ENCODE measurements around the gene FBXO30.

DNA sequence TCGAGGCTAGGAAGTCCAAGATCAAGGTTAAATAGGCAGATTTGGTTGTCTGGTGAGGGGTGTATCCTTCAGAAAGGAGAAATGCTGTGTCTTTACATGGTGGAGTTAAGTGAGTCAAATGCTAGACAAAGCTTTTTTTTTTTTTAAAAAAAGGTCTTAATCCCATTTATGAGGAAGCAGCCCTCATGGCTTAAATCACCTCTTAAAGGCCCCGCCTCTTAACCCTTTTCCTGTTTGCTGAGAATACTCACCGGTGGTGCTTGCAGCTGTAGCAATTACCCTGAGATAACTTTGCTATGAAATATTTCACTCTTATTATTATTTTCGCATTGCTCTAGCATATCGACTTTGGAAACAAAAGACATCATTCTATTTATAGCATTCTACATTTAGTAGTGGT lies 30.8 kb downstream of the FBXO30 start:
- TF ChIP-seq, protein P1, sequence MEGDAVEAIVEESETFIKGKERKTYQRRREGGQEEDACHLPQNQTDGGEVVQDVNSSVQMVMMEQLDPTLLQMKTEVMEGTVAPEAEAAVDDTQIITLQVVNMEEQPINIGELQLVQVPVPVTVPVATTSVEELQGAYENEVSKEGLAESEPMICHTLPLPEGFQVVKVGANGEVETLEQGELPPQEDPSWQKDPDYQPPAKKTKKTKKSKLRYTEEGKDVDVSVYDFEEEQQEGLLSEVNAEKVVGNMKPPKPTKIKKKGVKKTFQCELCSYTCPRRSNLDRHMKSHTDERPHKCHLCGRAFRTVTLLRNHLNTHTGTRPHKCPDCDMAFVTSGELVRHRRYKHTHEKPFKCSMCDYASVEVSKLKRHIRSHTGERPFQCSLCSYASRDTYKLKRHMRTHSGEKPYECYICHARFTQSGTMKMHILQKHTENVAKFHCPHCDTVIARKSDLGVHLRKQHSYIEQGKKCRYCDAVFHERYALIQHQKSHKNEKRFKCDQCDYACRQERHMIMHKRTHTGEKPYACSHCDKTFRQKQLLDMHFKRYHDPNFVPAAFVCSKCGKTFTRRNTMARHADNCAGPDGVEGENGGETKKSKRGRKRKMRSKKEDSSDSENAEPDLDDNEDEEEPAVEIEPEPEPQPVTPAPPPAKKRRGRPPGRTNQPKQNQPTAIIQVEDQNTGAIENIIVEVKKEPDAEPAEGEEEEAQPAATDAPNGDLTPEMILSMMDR (IDR thresholded peaks at IDR 0.05; ENCODE audit: low read length), result no peak
- TF ChIP-seq EZH2phosphoT487 (IDR thresholded peaks at IDR 0.05; ENCODE audit: low read length), result no peak
- TF ChIP-seq EZH2 (optimal IDR thresholded peaks at IDR 0.05; ENCODE audit: low read depth, low read length), result no peak
